8988T (cell line): ENCODE measurements around the gene SIK3.
"Not testable (repeated sequence)": the region's sequence is repeated elsewhere in the genome, so short reads cannot be mapped to it uniquely, and the experiment has no call there.

ENCODE experiments used
- DNase-seq: peaks from one replicate; pipeline ENCODE4 v3.0.0; 2011

The SIK3 gene

DNA sequence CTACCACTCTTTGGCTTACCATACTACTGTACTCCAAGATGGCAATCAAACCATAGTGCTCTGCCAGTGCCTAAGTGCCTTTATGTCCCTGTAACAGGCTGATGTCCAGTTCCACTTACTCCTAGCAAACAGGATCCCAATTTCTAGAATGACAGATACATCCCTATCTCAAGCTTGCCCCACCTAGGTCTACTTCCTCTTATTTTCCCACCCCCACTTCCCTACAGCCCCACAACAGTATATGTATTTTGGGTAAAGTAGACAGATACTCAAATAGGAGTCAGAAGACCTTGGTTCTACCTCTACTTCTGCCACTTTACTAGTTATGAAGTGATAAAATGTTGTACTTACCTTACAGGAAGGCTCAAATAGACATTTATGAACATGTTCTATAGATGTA, 24.1 kb downstream of the SIK3 start:
- no peak for DNase-seq

GRCh38 chr11:117073539-117073938, 24.7 kb downstream of the SIK3 start:
- DNase-seq: no peak

- DNase-seq: no peak
These were observed 25.4 kb downstream of the SIK3 start for GRCh38 chr11:117072517-117073461.

DNA sequence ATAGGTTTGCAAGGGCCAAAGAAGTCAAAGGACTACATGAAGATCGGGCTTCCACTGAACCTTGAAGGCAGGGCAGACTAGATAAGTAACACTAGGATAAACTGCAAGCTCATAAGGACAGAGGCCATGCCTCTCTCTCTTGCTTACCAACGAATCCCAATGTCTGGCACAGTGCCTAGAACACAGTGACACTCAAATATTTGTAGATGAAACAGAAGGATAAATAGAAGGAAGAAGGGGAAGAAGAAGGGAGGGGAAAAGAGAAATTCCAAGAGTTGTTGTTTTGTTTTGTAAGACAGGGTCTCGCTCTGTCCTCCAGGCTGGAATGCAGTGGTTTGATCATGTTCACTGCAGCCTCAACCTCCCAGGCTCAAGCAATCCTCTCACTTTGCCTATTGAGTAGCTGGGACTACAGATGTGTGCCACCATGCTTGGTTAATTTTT, 26.9 kb downstream of the SIK3 start:
- no peak for DNase-seq

DNA sequence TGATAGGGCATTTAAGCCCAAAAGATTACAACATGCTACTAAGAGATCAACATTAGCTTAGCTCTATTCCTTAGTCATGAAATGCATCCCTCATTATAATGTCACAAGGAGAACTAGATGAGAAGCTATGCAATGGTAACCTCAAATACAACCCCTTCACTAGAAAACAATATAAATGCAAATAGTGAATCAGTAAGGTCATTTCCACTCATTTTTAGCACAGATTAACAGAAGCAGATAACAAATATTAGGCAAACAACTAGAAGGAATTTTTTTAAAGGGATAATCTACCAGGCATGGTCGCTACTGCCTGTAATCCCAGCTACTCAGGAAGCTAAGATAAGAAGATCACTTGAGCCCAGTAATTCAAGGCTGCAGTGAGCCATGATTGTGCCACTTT, 28.2 kb downstream of the SIK3 start:
- no peak for DNase-seq

DNA sequence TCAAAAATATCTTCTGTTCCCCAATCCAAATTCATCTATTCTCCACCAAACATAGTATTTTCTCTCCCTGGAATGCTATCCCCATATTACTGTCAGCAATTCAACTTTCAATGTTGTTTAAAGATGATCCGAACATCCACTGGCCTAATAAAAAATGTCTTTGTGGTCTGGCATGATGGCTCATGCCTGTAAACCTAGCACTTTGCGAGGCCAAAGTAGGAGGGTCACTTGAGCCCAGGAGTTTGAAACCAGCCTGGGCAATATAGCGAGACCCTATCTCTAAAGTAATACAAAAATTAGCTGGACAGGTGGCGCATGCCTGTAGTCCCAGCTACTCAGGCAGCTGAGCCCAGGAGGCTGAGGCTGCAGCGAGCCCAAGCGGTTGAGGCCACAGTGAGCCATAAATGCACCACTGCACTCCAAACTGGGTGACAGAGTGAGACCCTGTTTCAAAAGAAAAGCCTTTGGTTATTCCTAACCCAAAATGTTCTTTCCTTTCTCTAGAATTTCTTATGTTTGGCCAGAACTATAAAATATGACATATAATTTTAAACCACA, 29.8 kb downstream of the SIK3 start:
- DNase-seq: no peak

DNA sequence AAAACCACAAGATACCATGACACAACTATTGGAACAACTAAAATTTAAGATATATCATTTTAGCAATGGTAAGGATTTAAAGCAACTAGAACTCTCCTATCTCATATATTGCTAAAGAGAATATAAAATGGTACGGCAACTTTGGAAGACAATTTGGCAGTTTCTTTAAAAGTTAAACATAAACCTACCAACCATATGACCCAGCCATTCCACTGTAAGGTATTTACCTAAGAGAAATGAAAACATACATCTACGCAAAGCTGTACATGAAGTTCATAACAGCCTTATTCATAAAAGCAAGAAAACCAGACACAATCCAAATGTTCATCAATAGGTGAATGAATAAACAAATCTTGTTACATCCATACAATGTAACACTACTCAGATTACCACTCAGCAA, 31.3 kb downstream of the SIK3 start:
- no peak for DNase-seq

GRCh38 chr11:117064275-117064674, 34.0 kb downstream of the SIK3 start:
- DNase-seq: no peak

DNA sequence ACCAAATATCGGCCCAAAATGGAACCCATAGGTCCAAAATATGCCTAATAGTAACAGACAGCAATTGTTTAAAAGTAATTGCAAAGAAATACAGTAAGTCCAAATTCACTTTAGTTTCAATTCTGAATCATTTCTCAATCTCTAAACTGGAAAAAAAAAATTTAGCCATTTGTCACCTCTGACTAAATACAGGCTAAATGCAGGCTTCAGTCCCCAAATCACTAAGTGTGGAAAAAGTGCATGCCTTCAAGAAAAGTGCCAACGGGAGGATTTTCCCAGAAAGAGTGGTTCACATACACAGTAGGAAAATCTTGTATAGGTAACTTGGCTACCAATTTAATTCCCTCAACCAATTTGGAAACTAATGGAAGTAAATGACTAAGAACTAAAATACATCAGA, 35.7 kb downstream of the SIK3 start:
- no peak for DNase-seq

- no peak for DNase-seq
These were observed 37.0 kb downstream of the SIK3 start for GRCh38 chr11:117061256-117061655.

- no peak for DNase-seq
These were observed 38.5 kb downstream of the SIK3 start for GRCh38 chr11:117059611-117060148.

DNA sequence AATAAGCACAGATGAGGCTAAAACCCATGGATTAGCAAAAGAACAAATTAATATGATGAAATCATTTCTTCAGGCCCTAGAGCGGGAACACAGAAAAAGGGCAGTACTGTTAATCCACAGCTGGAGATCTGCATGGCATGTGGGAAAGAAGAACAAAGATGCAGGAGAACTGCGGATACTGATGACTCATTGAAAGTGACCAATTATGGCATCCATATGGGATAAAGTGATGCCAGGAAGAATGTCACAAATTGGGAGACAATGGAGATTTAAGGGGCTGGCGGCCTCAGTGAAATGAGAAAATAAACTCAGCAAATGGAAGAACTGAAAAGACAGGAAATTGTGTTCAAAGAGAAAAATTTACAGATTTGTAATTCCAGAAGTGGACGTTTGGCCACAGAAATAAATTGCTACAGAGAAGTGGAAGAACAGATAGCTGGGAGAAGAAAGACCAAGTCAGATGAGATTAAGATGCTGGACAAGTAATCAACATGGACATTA, 39.4 kb downstream of the SIK3 start:
- no peak for DNase-seq

- DNase-seq: no peak
These were observed 40.5 kb downstream of the SIK3 start for GRCh38 chr11:117057727-117058126.

DNA sequence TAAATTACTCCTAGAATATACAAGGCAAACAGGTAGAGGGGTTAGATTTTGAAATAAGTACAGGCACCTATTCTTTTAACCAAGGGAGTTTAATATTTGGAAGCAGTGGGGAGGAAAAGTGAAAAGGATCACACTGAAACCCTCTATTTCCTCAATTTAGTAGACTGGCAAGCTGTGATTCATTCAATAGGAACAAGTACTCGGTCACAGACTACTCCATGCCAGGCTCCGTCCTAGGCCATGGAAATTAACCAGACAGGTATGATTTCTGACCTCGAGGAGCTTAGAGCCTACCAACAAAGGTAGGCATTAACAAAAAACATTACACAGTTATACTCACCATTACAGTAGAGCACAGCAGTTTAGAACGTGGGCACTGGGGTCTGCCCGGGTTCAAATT, 40.9 kb downstream of the SIK3 start:
- DNase-seq: no peak

DNA sequence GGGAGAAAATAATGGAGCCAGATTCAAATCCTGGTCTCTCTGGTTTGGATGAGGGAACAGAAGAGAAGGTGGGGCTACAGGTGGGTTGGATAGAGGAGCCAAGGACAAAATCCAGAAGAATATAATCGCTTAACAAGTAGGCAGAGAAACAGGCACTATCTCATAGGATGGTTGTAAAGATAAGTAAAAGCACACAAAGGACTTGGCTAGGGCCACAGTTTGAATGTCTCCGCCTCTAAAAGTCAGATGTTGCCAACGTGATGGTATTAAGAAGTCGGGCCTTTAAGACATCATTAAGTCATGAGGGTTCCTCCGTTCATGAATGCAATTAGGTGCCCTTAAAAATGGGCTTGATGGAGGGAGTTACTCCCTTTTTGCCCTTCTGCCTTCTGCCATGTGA, 42.8 kb downstream of the SIK3 start:
- no peak for DNase-seq

GRCh38 chr11:117054382-117054781, 43.8 kb downstream of the SIK3 start:
- no peak for DNase-seq

DNA sequence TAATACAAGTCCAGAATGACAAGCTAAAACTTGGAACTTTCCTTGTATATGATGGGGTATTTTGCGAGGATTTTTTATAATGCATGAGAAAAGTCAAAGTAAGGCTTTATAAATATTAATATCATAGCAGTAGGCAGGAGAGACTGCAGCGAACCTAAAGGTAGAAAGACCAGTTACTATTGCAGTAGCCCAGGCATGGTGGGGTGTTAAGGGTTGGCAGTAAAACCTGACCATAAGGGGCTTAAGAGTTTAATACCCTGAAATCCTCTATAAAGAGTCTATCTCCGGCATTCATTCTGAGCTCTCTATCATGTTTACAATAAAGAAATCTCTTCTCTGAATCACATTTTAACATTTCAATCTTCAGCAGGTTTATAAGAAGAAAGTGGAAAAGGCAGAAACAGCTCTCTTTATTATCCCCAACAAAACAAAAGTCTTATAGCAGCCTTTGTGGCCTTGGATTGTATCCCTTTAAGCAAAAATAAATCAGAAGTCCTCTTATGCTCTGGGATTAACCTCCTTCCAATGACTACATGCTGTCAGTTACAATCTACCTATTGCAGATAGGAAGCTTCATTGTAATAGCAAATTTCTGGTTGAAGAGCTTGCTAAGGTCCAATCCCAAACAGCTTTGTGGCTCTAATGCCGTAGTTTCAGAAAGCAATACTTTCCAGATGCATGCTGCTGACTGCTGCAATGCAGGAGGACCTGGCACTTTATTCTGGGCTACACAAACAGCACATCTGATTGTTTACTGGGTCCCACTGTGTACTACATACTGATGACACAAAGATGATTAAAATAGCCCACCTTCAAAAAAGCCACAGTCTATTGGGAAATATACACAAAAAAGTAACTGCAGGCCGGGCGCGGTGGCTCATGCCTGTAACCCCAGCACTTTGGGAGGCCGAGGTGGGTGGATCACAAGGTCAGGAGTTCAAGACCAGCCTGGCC, 45.8 kb downstream of the SIK3 start:
- DNase-seq: no peak

DNA sequence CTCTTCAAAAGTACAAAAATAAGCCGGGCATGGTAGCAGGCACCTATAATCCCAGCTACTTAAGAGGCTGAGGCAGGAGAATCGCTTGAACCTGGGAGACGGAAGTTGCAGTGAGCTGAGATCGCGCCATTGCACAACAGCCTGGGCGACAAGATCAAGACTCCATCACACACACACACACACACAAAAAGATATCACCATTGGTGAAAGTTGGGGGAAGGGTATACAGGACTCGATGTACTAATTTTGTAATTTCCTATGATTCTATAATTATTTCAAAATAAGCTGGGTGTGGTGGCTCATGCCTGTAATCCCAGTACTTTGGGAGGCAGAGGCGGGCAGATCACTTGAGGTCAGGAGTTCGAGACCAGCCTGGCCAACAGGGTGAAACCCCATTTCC, 48.1 kb downstream of the SIK3 start:
- DNase-seq: not testable (repeated sequence)

DNA sequence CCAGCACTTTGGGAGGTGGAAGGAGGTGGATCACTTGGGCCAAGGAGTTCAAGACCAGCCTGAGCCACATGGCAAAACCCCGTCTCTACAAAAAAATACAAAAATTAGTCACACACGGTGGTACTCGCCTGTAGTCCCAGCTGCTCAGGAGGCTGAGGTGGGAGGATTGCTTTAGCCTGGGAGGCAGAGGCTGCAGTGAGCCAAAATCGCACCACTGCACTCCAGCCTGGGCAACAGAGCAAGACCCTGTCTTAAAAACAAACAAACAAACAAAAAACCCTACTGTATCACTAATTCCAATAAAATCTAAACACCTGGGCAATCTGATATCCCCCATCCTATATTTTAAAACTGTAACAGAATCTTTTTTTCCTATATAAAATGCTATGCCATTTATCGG, 51.6 kb downstream of the SIK3 start:
- DNase-seq: not testable (repeated sequence)

DNA sequence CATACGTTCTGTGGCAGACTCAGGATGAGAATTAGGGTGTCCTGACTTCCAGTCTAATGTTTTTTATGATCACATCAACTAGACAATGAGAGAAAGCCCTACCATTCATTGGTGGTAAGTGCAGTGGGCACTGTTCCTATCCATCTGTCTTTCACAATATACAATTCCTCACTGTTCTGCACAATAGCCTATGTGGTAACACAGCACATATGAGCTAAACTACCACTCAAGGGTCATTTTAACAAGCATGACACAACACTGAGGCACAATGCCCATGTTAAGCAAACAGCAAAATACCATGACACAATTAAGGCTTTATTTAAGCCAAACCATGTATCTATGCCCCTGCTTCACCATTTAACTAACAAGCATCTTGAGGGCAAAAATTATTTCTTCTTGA, 52.3 kb downstream of the SIK3 start:
- no peak for DNase-seq

GRCh38 chr11:117045196-117045595, 53.0 kb downstream of the SIK3 start:
- DNase-seq: no peak

GRCh38 chr11:117044287-117045035, 53.8 kb downstream of the SIK3 start:
- no peak for DNase-seq
